Activated CD8-positive, alpha-beta T cell treated with anti-CD3 and anti-CD28 coated beads for 36 hours (primary cell): ENCODE data around the gene ALDH8A1. TPM values are rescaled to one million over a fixed set of nuclear protein-coding genes. Genes with fewer than 3 reads are reported as not detected.

Experiments used
- ATAC-seq: fragments of 200-7000 bp; cut with Tn5 transposase; one replicate; pipeline ENCODE4 v1.10.0; 2021; ENCODE audit warnings: mild to moderate bottlenecking, moderate library complexity
- CTCF ChIA-PET: fragments of 350-600 bp; sonication (Branson Sonifier 250); formaldehyde crosslinking; loops from one replicate; lab custom pipeline; 2021; ENCODE audit warnings: antibody characterized with exemption; lab: Charles Lee
- POLR2A ChIA-PET: fragments of 350-600 bp; sonication (Branson Sonifier 250); formaldehyde crosslinking; loops from one replicate; lab custom pipeline; 2021; ENCODE audit warnings: antibody characterized with exemption; lab: Charles Lee
- DNase-seq: peaks from one replicate; pipeline ENCODE4 v3.0.0-alpha.2; 2020
- H3K27ac Mint-ChIP-seq: one replicate; pipeline ENCODE4 v1.8.0; 2021; ENCODE audit warnings: mild to moderate bottlenecking, mixed read lengths
- H3K27me3 Mint-ChIP-seq: one replicate; pipeline ENCODE4 v1.8.0; 2021; ENCODE audit warnings: mixed read lengths
- H3K36me3 Mint-ChIP-seq: one replicate; pipeline ENCODE4 v1.8.0; 2021; ENCODE audit warnings: low read depth, mixed read lengths
- H3K4me1 Mint-ChIP-seq: one replicate; pipeline ENCODE4 v1.8.0; 2021; ENCODE audit warnings: low read depth, mixed read lengths
- H3K4me3 Mint-ChIP-seq: one replicate; pipeline ENCODE4 v1.8.0; 2021; ENCODE audit warnings: mild to moderate bottlenecking, moderate library complexity, mixed read lengths
- H3K9me3 Mint-ChIP-seq: one replicate; pipeline ENCODE4 v1.8.0; 2021; ENCODE audit warnings: mixed read lengths
- CTCF ChIP-seq: fragments of 200-600 bp; IDR thresholded peaks from one replicate; pipeline ENCODE4 v1.8.0; 2022; ENCODE audit warnings: antibody characterized with exemption, mild to moderate bottlenecking
- intact Hi-C: fragments of 100-400 bp; cut with micrococcal nuclease; formaldehyde crosslinking; loops from one replicate; pipeline ENCODE4 v1.10.0; 2022
- total RNA-seq, 2 experiments: library from RNA; stranded (reverse); gene quantifications; one replicate each; pipeline ENCODE4 v1.2.3, GENCODE V29; 2021

The ALDH8A1 gene
- total RNA-seq, 2 experiments from 2014 or later, result 1.2 to 1.6 TPM

- POLR2A ChIA-PET, result interaction anchor here (1.0 kb wide), 1 partner anchor 13 kb away, joined by 3 read pairs; no protein-coding TSS in a partner anchor
- no peaks in the 10 kb centered on the region for H3K27me3 Mint-ChIP-seq
- peaks cover 20% of the 10 kb centered on the region for H3K4me1 Mint-ChIP-seq
- no peaks in the 10 kb centered on the region for H3K9me3 Mint-ChIP-seq
- DNase-seq (no peak), ATAC-seq (no peak)
- no peak overlapping the region for H3K27ac Mint-ChIP-seq
- intact Hi-C loops, result no loop called here
- H3K36me3 Mint-ChIP-seq, result peaks cover 39% of the 10 kb centered on the region
- CTCF ChIA-PET, result interaction anchor here (0.6 to 2.2 kb wide), 3 partner anchors 11 to 434 kb away, joined by 3 to 8 read pairs (median 3); no protein-coding TSS in a partner anchor
- H3K4me3 Mint-ChIP-seq, result no peak overlapping the region
- TF ChIP-seq CTCF, result no peak
These were observed 44.5 kb upstream of the ALDH8A1 start for GRCh38 chr6:134994431-134994830.

DNA sequence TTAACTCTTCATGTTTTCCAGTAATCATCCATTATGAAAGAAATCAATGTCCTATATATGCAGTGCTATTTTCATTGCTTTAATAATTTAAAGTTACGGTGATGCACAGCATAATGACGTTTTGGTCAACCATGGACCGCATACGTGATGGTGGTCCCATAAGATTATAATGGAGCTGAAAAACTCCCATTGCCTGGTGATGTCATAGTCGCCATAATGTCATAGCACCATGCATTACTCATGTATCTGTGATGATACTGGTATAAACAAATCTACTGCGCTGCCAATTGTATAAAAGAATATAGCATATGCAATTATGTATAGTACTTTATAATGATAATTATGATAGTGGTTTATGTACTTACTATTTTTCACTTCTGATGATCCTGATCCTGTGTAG lies 42.3 kb upstream of the ALDH8A1 start:
- CTCF ChIA-PET, result interaction anchor here (0.9 kb wide), 1 partner anchor 10 kb away, joined by 3 read pairs; no protein-coding TSS in a partner anchor
- POLR2A ChIA-PET, result no interaction called here
- DNase-seq, result no peak
- H3K9me3 Mint-ChIP-seq, result no peaks in the 10 kb centered on the region
- intact Hi-C loops, result no loop called here
- H3K27me3 Mint-ChIP-seq, result no peaks in the 10 kb centered on the region
- no peak overlapping the region for H3K27ac Mint-ChIP-seq
- no peak overlapping the region for H3K4me3 Mint-ChIP-seq
- no peak for ATAC-seq
- peaks cover 8% of the 10 kb centered on the region for H3K4me1 Mint-ChIP-seq
- H3K36me3 Mint-ChIP-seq, result peaks cover 38% of the 10 kb centered on the region
- no peak for TF ChIP-seq CTCF

DNA sequence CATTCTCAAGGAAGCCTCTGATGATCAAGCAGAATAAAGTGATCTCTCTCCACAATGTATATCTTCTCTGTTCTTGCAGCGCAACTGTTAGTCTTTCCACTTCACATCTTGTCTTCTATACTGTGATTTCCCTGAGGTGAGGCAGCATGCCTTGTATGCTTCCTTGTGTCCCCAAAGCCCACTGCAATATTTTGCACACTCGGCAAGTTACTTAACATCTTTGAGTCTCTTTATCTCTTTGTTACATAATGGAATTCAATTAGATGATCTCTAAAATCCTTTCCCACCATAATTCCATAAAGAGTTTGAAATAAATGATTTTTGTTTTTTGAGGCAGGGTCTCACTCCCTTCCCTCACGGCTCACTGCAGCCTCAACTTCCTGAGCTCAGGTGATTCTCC lies 40.4 kb upstream of the ALDH8A1 start:
- Mint-ChIP-seq H3K27ac (no peak overlapping the region), H3K4me3 (no peak overlapping the region), H3K36me3 (peaks cover 31% of the 10 kb centered on the region), H3K27me3 (no peaks in the 10 kb centered on the region), H3K9me3 (no peaks in the 10 kb centered on the region), H3K4me1 (peaks cover 2% of the 10 kb centered on the region)
- TF ChIP-seq CTCF, result no peak
- ChIA-PET CTCF (interaction anchor here (1.5 kb wide), 1 partner anchor 9 kb away, joined by 4 read pairs; no protein-coding TSS in a partner anchor), POLR2A (no interaction called here)
- DNase-seq (no peak), ATAC-seq (no peak)
- intact Hi-C loops, result no loop called here

- TF ChIP-seq CTCF, result no peak
- Mint-ChIP-seq H3K36me3 (peaks cover 50% of the 10 kb centered on the region), H3K4me1 (peaks cover 38% of the 10 kb centered on the region), H3K9me3 (no peaks in the 10 kb centered on the region), H3K27ac (no peak overlapping the region), H3K27me3 (no peaks in the 10 kb centered on the region), H3K4me3 (no peak overlapping the region)
- intact Hi-C loops, result no loop called here
- ATAC-seq (no peak), DNase-seq (no peak)
- ChIA-PET CTCF (no interaction called here), POLR2A (no interaction called here)
These were observed 34.9 kb upstream of the ALDH8A1 start for GRCh38 chr6:134984821-134985220.

- no peak for DNase-seq
- H3K36me3 Mint-ChIP-seq, result peaks cover 53% of the 10 kb centered on the region
These were observed 33.9 kb upstream of the ALDH8A1 start for GRCh38 chr6:134983823-134984222.

More at GRCh38 chr6:134983823-134984222, 33.9 kb upstream of the ALDH8A1 start:
- TF ChIP-seq CTCF, result no peak
- no peak for ATAC-seq
- intact Hi-C loops, result no loop called here
- ChIA-PET POLR2A (no interaction called here), CTCF (no interaction called here)
- H3K4me1 Mint-ChIP-seq, result peaks cover 44% of the 10 kb centered on the region
- no peak overlapping the region for H3K27ac Mint-ChIP-seq
- H3K9me3 Mint-ChIP-seq, result no peaks in the 10 kb centered on the region
- no peaks in the 10 kb centered on the region for H3K27me3 Mint-ChIP-seq
- no peak overlapping the region for H3K4me3 Mint-ChIP-seq
